Keratinocyte (primary cell): Measurements from ENCODE around the gene SP140L. TPM values are rescaled to one million over a fixed set of nuclear protein-coding genes. Genes with fewer than 3 reads are reported as not detected.

Experiments
- DNase-seq: peaks from one replicate; pipeline ENCODE4 v3.0.0-alpha.2; 2011; ENCODE audit warnings: low read depth, missing footprints, low spot score
- FAIRE-seq: peaks from 2 replicates; lab custom pipeline; 2011; peaks lifted over from hg19 to GRCh38; lab: Jason Lieb, UNC
- H2AFZ ChIP-seq: 2 replicates; pipeline ENCODE4 v1.6.0; 2012; ENCODE audit warnings: low read length, control low read depth, inconsistent platforms; ENCODE audit not compliant: control insufficient read depth
- H3K27ac ChIP-seq: 2 replicates; pipeline ENCODE4 v1.5.1; 2011; ENCODE audit warnings: low read length; ENCODE audit not compliant: control insufficient read depth, insufficient read depth
- H3K27me3 ChIP-seq: 3 replicates; pipeline ENCODE4 v1.6.0; 2011; ENCODE audit warnings: low read length; ENCODE audit not compliant: control insufficient read depth, insufficient read depth; ENCODE audit errors: extremely low read depth
- H3K36me3 ChIP-seq, 2 experiments: 2 replicates in 1 of 2; 3 replicates in 1 of 2; pipeline ENCODE4 v1.5.1; 2011; ENCODE audit warnings: low read length in 2 of 2, mild to moderate bottlenecking in 1 of 2; ENCODE audit not compliant: control insufficient read depth in 2 of 2, insufficient read depth in 2 of 2; ENCODE audit errors: extremely low read depth in 1 of 2
- H3K4me1 ChIP-seq: 3 replicates; pipeline ENCODE4 v1.5.1; 2011; ENCODE audit warnings: low read length; ENCODE audit not compliant: control insufficient read depth, insufficient read depth; ENCODE audit errors: extremely low read depth
- H3K4me2 ChIP-seq: 3 replicates; pipeline ENCODE4 v1.6.0; 2011; ENCODE audit warnings: low read depth, low read length; ENCODE audit not compliant: control insufficient read depth, insufficient read depth; ENCODE audit errors: extremely low read depth
- H3K4me3 ChIP-seq, 3 experiments: fragments of 200-600 bp in 1 of 3; sonication (generic) in 1 of 3; 2 replicates in 2 of 3; 3 replicates in 1 of 3; pipeline ENCODE4 v1.5.1; 2011 to 2016; ENCODE audit warnings: low read length in 3 of 3, mild to moderate bottlenecking in 3 of 3, control low read depth in 2 of 3, inconsistent platforms in 1 of 3, low read depth in 1 of 3, mixed read lengths in 1 of 3, mixed run types in 1 of 3, moderate library complexity in 1 of 3; ENCODE audit not compliant: control insufficient read depth in 2 of 3, insufficient read depth in 2 of 3; ENCODE audit errors: extremely low read depth in 1 of 3
- H3K79me2 ChIP-seq: 2 replicates; pipeline ENCODE4 v1.6.0; 2012; ENCODE audit warnings: low read length; ENCODE audit not compliant: control insufficient read depth, insufficient read depth
- H3K9ac ChIP-seq: 3 replicates; pipeline ENCODE4 v1.6.0; 2011; ENCODE audit warnings: low read length; ENCODE audit not compliant: control insufficient read depth, insufficient read depth; ENCODE audit errors: extremely low read depth
- H3K9me1 ChIP-seq: 3 replicates; pipeline ENCODE4 v1.6.0; 2011; ENCODE audit warnings: low read length; ENCODE audit not compliant: control insufficient read depth, insufficient read depth; ENCODE audit errors: extremely low read depth
- H3K9me3 ChIP-seq: 2 replicates; pipeline ENCODE4 v1.5.1; 2012; ENCODE audit warnings: low read depth, low read length; ENCODE audit not compliant: control insufficient read depth
- H4K20me1 ChIP-seq: 3 replicates; pipeline ENCODE4 v1.6.0; 2011; ENCODE audit warnings: low read length; ENCODE audit not compliant: control insufficient read depth, insufficient read depth; ENCODE audit errors: extremely low read depth
- EZH2 ChIP-seq: IDR thresholded peaks from one replicate; pipeline ENCODE4 v1.6.1; 2012; ENCODE audit warnings: inconsistent platforms, mild to moderate bottlenecking, low read length, moderate library complexity
- dilution Hi-C: fragments of 300-500 bp; cut with MboI; formaldehyde crosslinking; loops from one replicate; pipeline ENCODE4 v1.7.0; 2020; ENCODE audit warnings: low sequenced_read_pairs; ENCODE audit not compliant: extremely low pct_ligation_motif_present
- polyA plus RNA-seq, 5 experiments: library from polyadenylated mRNA; depleted of rRNA in 3 of 5; stranded (reverse) in 3 of 5; stranded (forward) in 1 of 5; unstranded in 1 of 5; fragments of >200 nt; gene quantifications; 1 replicate in 1 of 5; 2 replicates in 3 of 5; 3 replicates in 1 of 5; pipeline versions ENCODE4 v1.2.1 to v1.2.3, GENCODE V29; 2011 to 2012; ENCODE audit warnings: missing spikeins in 2 of 5, low read depth in 1 of 5, low replicate concordance in 1 of 5
- TF ChIP-seq, protein P1 (sequence below), 3 experiments: IDR thresholded peaks in 1 of 3; conservative IDR thresholded peaks in 1 of 3; optimal IDR thresholded peaks in 1 of 3; 2 replicates in 2 of 3; 3 replicates in 1 of 3; pipeline versions ENCODE3 to v1.5.1; 2011; ENCODE audit warnings: low read length in 3 of 3, mild to moderate bottlenecking in 3 of 3, moderate library complexity in 2 of 3, control low read depth in 1 of 3, inconsistent platforms in 1 of 3; ENCODE audit not compliant: insufficient read depth in 2 of 3; ENCODE audit errors: extremely low read depth in 1 of 3

SP140L gene
- polyA plus RNA-seq, 1 donor (not counting 4 experiments of a cell fraction or from before 2014, with no cell fraction given): 10.8 TPM

DNA sequence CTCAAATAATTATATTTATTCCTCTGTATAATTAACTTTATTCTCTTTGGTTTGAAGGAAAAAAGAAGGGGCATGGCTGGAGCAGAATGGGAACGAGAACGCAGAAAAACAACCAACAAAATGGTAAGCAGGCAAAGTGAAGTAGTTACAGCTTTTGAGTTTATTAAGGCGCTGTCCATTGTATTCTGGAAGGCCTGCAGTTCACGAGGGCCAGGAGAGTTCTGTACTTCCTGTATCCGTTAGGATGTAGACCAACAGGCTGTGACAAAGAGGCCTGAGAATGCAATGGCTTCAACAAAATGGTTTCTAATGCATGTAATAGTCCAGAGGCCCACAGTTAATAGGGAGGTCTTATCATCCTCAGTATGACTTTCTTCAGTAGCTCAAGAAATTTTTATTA is 56.5 kb downstream of the SP140L start:
- Histone ChIP-seq H3K36me3 (peaks cover 0 to 2% of the 10 kb centered on the region in 2 experiments), H3K9me3 (no peaks in the 10 kb centered on the region), H3K4me2 (no peak overlapping the region), H3K9me1 (no peaks in the 10 kb centered on the region), H3K4me1 (no peaks in the 10 kb centered on the region), H3K27me3 (no peaks in the 10 kb centered on the region), H4K20me1 (no peaks in the 10 kb centered on the region), H2AFZ (no peak overlapping the region), H3K27ac (no peak overlapping the region), H3K79me2 (no peaks in the 10 kb centered on the region), H3K9ac (no peak overlapping the region), H3K4me3 (no peak overlapping the region)
- dilution Hi-C loops: no loop called here
- DNase-seq (no peak), FAIRE-seq (no peak)
- TF ChIP-seq, protein P1, sequence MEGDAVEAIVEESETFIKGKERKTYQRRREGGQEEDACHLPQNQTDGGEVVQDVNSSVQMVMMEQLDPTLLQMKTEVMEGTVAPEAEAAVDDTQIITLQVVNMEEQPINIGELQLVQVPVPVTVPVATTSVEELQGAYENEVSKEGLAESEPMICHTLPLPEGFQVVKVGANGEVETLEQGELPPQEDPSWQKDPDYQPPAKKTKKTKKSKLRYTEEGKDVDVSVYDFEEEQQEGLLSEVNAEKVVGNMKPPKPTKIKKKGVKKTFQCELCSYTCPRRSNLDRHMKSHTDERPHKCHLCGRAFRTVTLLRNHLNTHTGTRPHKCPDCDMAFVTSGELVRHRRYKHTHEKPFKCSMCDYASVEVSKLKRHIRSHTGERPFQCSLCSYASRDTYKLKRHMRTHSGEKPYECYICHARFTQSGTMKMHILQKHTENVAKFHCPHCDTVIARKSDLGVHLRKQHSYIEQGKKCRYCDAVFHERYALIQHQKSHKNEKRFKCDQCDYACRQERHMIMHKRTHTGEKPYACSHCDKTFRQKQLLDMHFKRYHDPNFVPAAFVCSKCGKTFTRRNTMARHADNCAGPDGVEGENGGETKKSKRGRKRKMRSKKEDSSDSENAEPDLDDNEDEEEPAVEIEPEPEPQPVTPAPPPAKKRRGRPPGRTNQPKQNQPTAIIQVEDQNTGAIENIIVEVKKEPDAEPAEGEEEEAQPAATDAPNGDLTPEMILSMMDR (optimal IDR thresholded peaks at IDR 0.05 in 1 of 3, IDR thresholded peaks at IDR 0.05 in 1 of 3, conservative IDR thresholded peaks at IDR 0.05 in 1 of 3; ENCODE audit: extremely low read depth in 1 of 3, insufficient read depth in 2 of 3, low read length in 3 of 3): no peak
- TF ChIP-seq EZH2: no peak

DNA sequence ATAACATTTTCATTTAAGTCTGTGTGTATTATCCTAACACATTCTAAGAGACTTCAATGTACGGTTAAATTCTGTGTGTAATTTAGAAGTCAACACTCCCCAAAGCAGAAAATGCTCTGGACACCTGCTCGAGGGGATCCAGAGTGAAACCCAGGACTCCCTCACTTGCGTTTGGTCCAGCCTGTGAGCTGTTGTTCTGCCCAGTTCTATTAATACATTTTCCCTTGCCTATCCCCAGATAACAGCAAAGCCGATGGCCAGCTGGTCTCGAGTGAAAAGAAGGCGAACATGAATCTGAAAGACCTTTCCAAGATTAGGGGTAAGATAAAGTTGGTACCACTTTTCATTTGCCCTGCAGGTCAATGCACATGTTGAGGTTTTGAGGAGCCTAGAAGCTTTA is 58.0 kb downstream of the SP140L start:
- dilution Hi-C loops: no loop called here
- no peak overlapping the region for H3K4me2 ChIP-seq
- no peaks in the 10 kb centered on the region for H3K4me1 ChIP-seq
- no peaks in the 10 kb centered on the region for H4K20me1 ChIP-seq
- no peaks in the 10 kb centered on the region for H3K79me2 ChIP-seq
- no peak overlapping the region for H3K4me3 ChIP-seq
- H3K9me3 ChIP-seq: no peaks in the 10 kb centered on the region
- DNase-seq: no peak
- H2AFZ ChIP-seq: no peak overlapping the region
- no peak for TF ChIP-seq EZH2
- TF ChIP-seq, protein P1 (optimal IDR thresholded peaks at IDR 0.05 in 1 of 3, IDR thresholded peaks at IDR 0.05 in 1 of 3, conservative IDR thresholded peaks at IDR 0.05 in 1 of 3; ENCODE audit: extremely low read depth in 1 of 3, insufficient read depth in 2 of 3, low read length in 3 of 3): no peak
- no peak for FAIRE-seq
- H3K27ac ChIP-seq: no peak overlapping the region
- no peak overlapping the region for H3K9ac ChIP-seq
- no peaks in the 10 kb centered on the region for H3K27me3 ChIP-seq
- peaks cover 0 to 5% of the 10 kb centered on the region in 2 experiments for H3K36me3 ChIP-seq
- no peaks in the 10 kb centered on the region for H3K9me1 ChIP-seq
